ENCODE measurements around the gene PTH2.
"Not testable (repeated sequence)": the region's sequence is repeated elsewhere in the genome, so short reads cannot be mapped to it uniquely, and the experiment has no call there.

PTH2 gene

GRCh38 chr19:49378512-49378911 is 44.7 kb downstream of the PTH2 start:
- in situ Hi-C loops (cut with MboI; ENCODE audit: low sequenced_read_pairs, unreplicated experiment), result no loop called here
- no peak for TF ChIP-seq CTCF (IDR thresholded peaks at IDR 0.05; ENCODE audit: borderline replicate concordance, control extremely low read depth, extremely low read depth, insufficient read depth, missing control alignments)
- DNase-seq (ENCODE audit: low spot score), result no peak

DNA sequence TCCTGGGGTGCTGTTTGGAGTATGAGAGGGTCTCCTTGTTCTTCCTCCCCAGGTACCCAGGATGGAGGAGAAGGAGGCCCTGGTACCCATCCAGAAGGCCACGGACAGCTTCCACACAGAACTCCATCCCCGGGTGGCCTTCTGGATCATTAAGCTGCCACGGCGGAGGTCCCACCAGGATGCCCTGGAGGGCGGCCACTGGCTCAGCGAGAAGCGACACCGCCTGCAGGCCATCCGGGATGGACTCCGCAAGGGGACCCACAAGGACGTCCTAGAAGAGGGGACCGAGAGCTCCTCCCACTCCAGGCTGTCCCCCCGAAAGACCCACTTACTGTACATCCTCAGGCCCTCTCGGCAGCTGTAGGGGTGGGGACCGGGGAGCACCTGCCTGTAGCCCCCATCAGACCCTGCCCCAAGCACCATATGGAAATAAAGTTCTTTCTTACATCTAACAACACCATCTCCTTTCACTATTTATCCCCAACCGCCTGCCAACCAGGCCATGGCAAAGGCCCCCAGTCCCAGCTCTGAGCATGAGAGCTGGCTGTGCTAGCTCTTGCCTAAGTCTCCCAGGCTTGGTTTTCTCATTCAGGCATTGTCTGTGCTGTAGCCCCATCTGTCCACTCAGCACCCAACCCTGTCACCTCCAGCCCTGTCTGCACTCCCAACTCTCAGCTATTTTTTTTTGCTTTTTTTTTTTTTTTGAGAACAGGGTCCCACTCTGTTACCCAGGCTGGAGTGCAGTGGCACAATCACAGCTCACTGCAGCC is 48.4 kb downstream of the PTH2 start:
- in situ Hi-C loops (cut with MboI; ENCODE audit: low sequenced_read_pairs, unreplicated experiment), result no loop called here
- no peak for DNase-seq (ENCODE audit: low spot score)
- TF ChIP-seq CTCF (IDR thresholded peaks at IDR 0.05; ENCODE audit: borderline replicate concordance, control extremely low read depth, extremely low read depth, insufficient read depth, missing control alignments), result no peak

DNA sequence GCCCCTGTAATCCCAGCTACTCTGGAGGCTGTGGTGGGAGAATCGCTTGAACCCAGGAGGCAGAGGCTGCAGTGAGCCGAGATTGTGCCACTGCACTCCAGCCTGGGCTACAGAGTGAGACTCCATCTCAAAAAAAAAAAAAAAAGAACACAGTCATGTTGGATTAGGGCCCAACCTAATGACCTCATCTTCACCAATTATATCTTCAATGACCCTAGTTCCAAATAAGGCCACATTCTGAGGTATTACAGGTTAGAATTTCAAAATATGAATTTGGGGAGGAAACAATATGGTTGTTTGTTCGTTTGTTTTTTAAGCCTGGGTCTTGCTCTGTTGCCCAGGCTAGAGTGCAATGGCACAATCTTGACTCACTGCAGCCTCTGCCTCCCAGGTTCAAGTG is 50.1 kb downstream of the PTH2 start:
- in situ Hi-C loops (cut with MboI; ENCODE audit: low sequenced_read_pairs, unreplicated experiment), result not testable (repeated sequence)

More for the DNA sequence above, 50.1 kb downstream of the PTH2 start:
- not testable (repeated sequence) for DNase-seq (ENCODE audit: low spot score)

Measured in GM13976 (cell line).